Testis (tissue), 3 donors: ENCODE results near the gene DYNC1LI1. TPM values are rescaled to one million over a fixed set of nuclear protein-coding genes. Genes with fewer than 3 reads are reported as not detected.

Experiments
- DNase-seq: peaks from one replicate; pipeline ENCODE4 v3.0.0-alpha.2; 2019
- H3K27ac ChIP-seq, 2 donors: fragments of 200-600 bp; sonication (generic); one replicate each; pipeline ENCODE4 v1.5.1; 2019
- H3K27me3 ChIP-seq: fragments of 200-600 bp; sonication (generic); one replicate; pipeline ENCODE4 v1.5.1; 2019
- H3K36me3 ChIP-seq: fragments of 200-600 bp; sonication (generic); one replicate; pipeline ENCODE4 v1.5.1; 2017; ENCODE audit warnings: low read depth; ENCODE audit errors: missing control alignments
- H3K4me1 ChIP-seq: fragments of 200-600 bp; sonication (generic); one replicate; pipeline ENCODE4 v1.5.1; 2019
- H3K4me3 ChIP-seq, 2 donors: fragments of 200-600 bp; sonication (generic); one replicate each; pipeline ENCODE4 v1.5.1; 2017 to 2019
- H3K9me3 ChIP-seq: fragments of 200-600 bp; sonication (generic); one replicate; pipeline ENCODE4 v1.5.1; 2017
- CTCF ChIP-seq, 3 experiments: fragments of 450-650 bp in 2 of 3; fragments of 200-600 bp in 1 of 3; sonication (generic) in 1 of 3; IDR thresholded peaks; one replicate each; pipeline ENCODE4 v1.5.1; 2016 to 2019; ENCODE audit warnings: antibody characterized with exemption in 3 of 3, mild to moderate bottlenecking in 2 of 3, moderate library complexity in 1 of 3
- POLR2A ChIP-seq: fragments of 450-650 bp; IDR thresholded peaks from one replicate; pipeline ENCODE4 v1.6.1; 2017; ENCODE audit warnings: antibody characterized with exemption, mild to moderate bottlenecking, moderate library complexity
- WGBS, 2 donors: methylation state at CpG; one replicate each; pipeline ENCODE4 v1.1.5; 2018; 5-methylcytosine and 5-hydroxymethylcytosine counted together
- intact Hi-C: fragments of 100-400 bp; cut with DNase I; formaldehyde crosslinking; loops from one replicate; pipeline ENCODE4 v1.15.1; 2023; ENCODE audit warnings: low total_unique reads
- polyA plus RNA-seq: library from polyadenylated mRNA; stranded (reverse); fragments of 350-450 nt; fragmentation: Illumina TruSeq; extraction: RNeasy Lipid Tissue Mini Kit (QIAGEN cat#74804); gene quantifications from one replicate; pipeline ENCODE4 v1.2.3, GENCODE V29; 2014; ENCODE audit warnings: low read depth, low replicate concordance; ENCODE audit not compliant: insufficient read depth
- total RNA-seq, 2 donors: library from RNA; depleted of rRNA; stranded (reverse); fragments of >200 nt; gene quantifications; one replicate each; pipeline ENCODE4 v1.2.3, GENCODE V29; 2016

Gene DYNC1LI1
- total and polyA plus RNA-seq, 3 donors from 2014 or later: 53.9 to 85.7 (median 61.3) TPM

GRCh38 chr3:32551496-32551895 is 19.2 kb downstream of the DYNC1LI1 start:
- TF ChIP-seq POLR2A (no peak), CTCF (IDR thresholded peaks at IDR 0.05) (no peak)
- no peaks in the 10 kb centered on the region for H3K9me3 ChIP-seq
- no peak overlapping the region for H3K4me3 ChIP-seq
- no peak for DNase-seq
- no peaks in the 10 kb centered on the region for H3K4me1 ChIP-seq
- H3K27me3 ChIP-seq: no peaks in the 10 kb centered on the region
- intact Hi-C loops: no loop called here
- no peaks in the 10 kb centered on the region for H3K36me3 ChIP-seq
- H3K27ac ChIP-seq: no peak overlapping the region

GRCh38 chr3:32551087-32551486 is 19.6 kb downstream of the DYNC1LI1 start:
- Histone ChIP-seq H3K9me3 (no peaks in the 10 kb centered on the region), H3K27ac (no peak overlapping the region), H3K36me3 (no peaks in the 10 kb centered on the region), H3K4me1 (no peaks in the 10 kb centered on the region), H3K27me3 (no peaks in the 10 kb centered on the region), H3K4me3 (no peak overlapping the region)
- intact Hi-C loops: no loop called here
- DNase-seq: no peak
- 73 to 86% methylated on average over 2 of the region's 2 CpGs for WGBS, 2 donors
- TF ChIP-seq CTCF (IDR thresholded peaks at IDR 0.05) (no peak), POLR2A (no peak)

- Histone ChIP-seq H3K27me3 (no peaks in the 10 kb centered on the region), H3K4me3 (no peak overlapping the region), H3K36me3 (no peaks in the 10 kb centered on the region), H3K27ac (no peak overlapping the region), H3K4me1 (no peaks in the 10 kb centered on the region), H3K9me3 (no peaks in the 10 kb centered on the region)
- intact Hi-C loops: no loop called here
- TF ChIP-seq POLR2A (no peak), CTCF (IDR thresholded peaks at IDR 0.05) (no peak)
- DNase-seq: no peak
Measured at GRCh38 chr3:32545305-32545704, 25.4 kb downstream of the DYNC1LI1 start.

- Histone ChIP-seq H3K9me3 (no peaks in the 10 kb centered on the region), H3K27me3 (no peaks in the 10 kb centered on the region), H3K4me3 (no peak overlapping the region), H3K4me1 (no peaks in the 10 kb centered on the region), H3K27ac (no peak overlapping the region), H3K36me3 (no peaks in the 10 kb centered on the region)
- TF ChIP-seq POLR2A (no peak), CTCF (IDR thresholded peaks at IDR 0.05) (no peak)
- intact Hi-C loops: no loop called here
- 93 to 98% methylated on average over 2 of the region's 2 CpGs for WGBS, 2 donors
- no peak for DNase-seq
Measured at GRCh38 chr3:32544894-32545293, 25.8 kb downstream of the DYNC1LI1 start.

GRCh38 chr3:32542807-32543206 is 27.9 kb downstream of the DYNC1LI1 start:
- WGBS, 2 donors: 88 to 92% methylated on average over 2 of the region's 2 CpGs
- Histone ChIP-seq H3K4me1 (no peaks in the 10 kb centered on the region), H3K36me3 (no peaks in the 10 kb centered on the region), H3K4me3 (no peak overlapping the region), H3K9me3 (no peaks in the 10 kb centered on the region), H3K27ac (no peak overlapping the region), H3K27me3 (no peaks in the 10 kb centered on the region)
- TF ChIP-seq CTCF (IDR thresholded peaks at IDR 0.05): no peak
- TF ChIP-seq POLR2A: no peak
- no peak for DNase-seq
- intact Hi-C loops: no loop called here
